PC-9 (cell line): ENCODE data around the gene ELMO3.

Experiments
- CTCF ChIP-seq: fragments of 200-600 bp; sonication (generic); conservative IDR thresholded peaks from 2 replicates; pipeline ENCODE4 v1.6.1; 2017; ENCODE audit warnings: mixed run types, antibody characterized with exemption, mild to moderate bottlenecking, moderate library complexity
- EZH2 ChIP-seq: fragments of 200-600 bp; sonication (generic); IDR thresholded peaks from 2 replicates; pipeline ENCODE4 v1.8.0; 2017; ENCODE audit warnings: antibody characterized with exemption, low read depth

- TF ChIP-seq CTCF (no peak), EZH2 (no peak)
Observed at GRCh38 chr16:67228905-67229304, 30.0 kb downstream of the ELMO3 start.
